ENCODE results near the gene MAST2.

DNA sequence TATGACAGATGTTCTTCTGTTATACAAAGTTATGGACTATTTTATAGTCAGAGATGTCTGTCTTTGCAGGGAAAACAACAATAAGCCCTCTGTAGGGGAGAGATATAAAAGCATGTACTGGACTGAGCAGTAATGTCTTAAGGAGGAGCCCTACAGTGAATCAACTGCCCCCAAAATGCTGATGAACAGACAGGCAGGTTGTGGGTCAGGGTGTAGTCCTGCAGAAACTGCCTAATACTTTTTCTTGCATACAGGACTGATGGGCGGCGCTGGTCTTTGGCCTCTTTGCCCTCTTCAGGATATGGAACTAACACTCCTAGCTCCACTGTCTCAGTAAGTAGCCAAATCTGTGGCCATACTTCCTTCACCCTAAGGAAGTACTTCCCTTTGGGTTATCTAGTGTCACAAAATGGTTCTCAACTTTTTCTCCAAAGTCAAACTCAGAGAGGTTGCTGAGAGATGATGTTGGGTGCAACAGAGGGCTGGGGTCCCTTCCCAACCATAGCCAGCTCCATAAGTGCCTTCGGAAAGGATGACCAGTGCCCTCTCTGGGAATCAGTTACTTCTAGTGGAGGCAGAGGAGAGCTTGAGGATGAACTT lies 199.2 kb downstream of the MAST2 start:
- TF ChIP-seq, protein P1, sequence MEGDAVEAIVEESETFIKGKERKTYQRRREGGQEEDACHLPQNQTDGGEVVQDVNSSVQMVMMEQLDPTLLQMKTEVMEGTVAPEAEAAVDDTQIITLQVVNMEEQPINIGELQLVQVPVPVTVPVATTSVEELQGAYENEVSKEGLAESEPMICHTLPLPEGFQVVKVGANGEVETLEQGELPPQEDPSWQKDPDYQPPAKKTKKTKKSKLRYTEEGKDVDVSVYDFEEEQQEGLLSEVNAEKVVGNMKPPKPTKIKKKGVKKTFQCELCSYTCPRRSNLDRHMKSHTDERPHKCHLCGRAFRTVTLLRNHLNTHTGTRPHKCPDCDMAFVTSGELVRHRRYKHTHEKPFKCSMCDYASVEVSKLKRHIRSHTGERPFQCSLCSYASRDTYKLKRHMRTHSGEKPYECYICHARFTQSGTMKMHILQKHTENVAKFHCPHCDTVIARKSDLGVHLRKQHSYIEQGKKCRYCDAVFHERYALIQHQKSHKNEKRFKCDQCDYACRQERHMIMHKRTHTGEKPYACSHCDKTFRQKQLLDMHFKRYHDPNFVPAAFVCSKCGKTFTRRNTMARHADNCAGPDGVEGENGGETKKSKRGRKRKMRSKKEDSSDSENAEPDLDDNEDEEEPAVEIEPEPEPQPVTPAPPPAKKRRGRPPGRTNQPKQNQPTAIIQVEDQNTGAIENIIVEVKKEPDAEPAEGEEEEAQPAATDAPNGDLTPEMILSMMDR (IDR thresholded peaks at IDR 0.05), result no peak
- TF ChIP-seq POLR2A (IDR thresholded peaks at IDR 0.05), result no peak

Data from esophagus squamous epithelium (tissue), 4 donors.